ENCODE results near the gene CTNNA2.
A peak's percentile ranks its signal among the peaks of the same experiment; 100 is the strongest.

CTNNA2 gene

DNA sequence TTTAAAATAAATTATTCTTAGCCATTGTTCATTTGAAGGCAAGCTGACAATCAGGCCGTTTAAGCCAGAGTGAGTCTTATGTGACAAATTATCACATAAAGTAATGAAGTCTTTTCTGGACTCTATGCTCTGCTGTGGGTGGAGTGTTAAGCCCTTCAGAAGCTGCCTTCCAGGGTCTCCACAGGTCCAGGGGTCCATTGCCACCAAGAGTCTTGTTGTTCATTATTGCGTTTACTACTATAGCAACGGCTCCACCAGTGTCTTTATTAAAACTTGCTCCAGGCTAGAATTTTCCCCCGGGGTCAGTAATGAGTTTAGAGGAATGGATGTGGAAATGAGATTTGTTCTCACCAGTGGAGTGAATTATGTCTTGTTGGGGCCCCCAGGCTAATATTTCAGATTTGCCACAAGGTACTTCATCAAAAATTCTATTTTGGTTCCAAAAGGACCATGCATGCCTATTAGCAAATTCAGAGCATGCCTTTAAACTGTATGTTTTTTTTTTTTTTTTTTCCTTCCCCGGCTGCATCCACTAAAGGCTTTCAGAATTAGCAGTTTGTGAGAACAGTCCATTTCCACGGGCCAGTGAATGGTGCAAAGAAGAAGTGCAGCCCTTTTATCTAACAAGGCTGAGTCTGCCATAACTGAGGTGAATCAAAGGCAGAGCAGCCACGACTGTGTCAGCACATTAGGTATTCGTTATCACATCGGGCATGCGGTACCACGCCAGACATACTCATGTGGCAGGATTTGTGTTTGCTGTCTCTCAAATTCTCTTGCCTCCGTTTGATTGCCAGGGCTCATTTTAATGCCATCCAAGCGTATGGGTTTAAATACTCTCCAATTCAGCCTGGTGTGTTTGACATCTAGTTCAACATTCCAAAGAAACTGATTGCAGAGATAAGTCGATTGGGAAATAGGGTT is 817.9 kb downstream of the CTNNA2 start:
- no peak for DNase-seq (ENCODE audit: low read depth)

DNA sequence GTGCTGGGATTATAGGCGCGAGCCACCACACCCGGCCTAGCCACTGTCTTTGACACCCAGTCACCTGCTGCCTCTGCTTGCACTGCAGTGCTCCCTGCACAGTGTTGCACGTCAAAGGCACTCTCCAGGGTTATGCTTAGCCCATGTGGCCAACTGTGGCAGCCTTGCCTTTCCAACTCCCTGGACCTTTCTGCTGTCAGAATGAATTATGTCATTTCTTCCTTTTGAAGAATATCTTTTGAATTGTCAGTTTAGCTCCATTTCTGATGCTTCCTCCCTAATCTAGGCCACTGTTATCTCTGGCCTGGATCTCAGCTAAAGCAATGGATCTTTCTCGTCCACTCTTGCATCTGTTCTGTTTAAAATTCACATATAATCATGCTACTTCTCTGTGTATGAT is 821.0 kb downstream of the CTNNA2 start:
- DNase-seq (ENCODE audit: low read depth) = no peak

DNA sequence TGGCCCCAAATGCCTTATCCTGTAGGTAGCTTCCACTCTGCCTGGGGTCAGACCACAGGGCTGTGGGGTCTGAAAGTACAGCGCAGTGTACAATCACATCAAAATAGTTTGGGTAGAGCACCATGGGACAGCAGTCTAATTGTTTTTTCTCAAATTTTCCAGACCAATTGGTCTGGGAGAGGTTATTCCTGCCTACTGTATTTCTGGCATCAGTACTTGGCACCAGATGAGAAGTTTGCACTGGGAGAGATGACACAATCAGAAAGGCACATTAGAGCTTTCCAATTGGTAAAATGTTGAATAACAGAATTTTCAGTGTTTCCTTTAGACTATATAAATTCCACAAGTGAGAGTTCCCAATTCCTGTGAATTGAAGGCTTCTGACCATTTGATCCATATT is 822.6 kb downstream of the CTNNA2 start:
- DNase-seq (ENCODE audit: low read depth) = no peak

DNA sequence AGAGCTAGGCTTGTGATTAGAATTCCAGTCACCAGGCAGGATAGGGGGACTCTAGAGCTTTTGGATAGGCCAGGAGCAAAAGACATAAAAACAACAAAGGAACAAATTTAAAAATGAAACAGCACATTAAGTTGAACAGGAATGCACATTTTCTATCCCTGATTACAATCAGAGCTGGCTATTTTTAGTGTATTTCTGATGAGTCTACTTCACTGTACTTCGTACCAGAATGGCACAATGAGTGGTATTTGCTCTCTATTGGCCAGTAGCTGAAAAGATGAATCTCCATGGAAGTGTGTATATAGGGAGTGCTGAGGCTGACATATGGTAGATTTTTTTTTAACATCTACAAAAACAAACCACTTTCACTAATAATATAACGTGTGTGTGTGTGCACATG is 825.9 kb downstream of the CTNNA2 start:
- no peak for DNase-seq (ENCODE audit: low read depth)

DNA sequence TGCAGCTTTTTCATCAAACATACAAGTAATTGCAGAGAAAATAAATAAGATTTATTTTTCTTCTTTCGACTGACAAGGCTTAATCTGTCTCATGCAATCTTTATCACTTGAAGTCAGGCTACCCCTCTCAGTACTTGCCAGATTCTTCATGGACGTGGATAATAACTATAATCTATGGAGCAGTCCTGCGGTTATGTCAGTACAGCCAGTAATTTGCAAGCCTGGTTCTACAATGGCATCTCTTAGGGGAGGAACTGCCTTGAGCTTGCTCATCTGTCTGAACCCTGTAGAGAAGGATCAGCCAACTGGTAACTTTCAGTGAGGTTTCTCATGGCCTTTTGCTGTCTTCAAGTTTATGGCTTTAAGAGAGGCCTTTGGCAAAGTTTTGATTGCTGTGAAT is 827.2 kb downstream of the CTNNA2 start:
- no peak for DNase-seq (ENCODE audit: low read depth)

DNA sequence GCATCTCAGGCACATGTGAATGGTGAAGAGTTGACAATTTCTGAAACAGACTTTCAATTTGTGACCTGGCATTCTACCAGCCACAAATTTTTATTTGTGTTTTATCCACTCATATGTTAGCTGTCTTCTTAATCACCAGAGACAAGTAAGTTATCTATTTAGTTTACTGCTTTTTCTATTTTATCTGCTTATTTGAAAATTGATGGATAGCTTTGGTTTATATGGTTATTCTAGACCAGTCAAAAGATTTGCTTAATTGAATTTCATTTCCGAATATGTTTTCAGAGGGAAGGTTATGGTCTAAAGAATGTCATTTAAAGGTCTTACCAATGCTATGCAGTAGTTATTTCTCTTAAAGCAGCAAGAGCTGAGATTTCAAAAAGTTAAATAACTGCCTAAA is 835.2 kb downstream of the CTNNA2 start:
- no peak for DNase-seq (ENCODE audit: low read depth)

DNA sequence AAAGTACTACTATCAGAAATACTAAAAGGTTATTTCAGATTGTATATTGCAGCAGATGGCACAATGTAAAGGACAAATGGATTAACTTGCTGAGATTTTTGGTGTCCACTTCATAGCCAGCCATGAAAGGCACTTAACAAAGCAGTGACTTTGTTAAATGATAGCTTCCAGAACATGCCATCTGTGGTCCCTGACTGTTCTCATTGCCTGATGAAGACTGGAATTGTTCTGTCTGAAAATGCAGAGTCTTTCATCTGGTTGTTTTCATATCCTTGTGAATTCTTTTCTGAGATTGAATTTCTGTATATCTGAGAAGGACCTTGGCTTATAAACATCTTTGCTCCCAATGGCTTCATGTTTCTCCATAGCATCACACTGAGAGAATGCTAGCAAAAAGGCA is 836.1 kb downstream of the CTNNA2 start:
- no peak for DNase-seq (ENCODE audit: low read depth)

DNA sequence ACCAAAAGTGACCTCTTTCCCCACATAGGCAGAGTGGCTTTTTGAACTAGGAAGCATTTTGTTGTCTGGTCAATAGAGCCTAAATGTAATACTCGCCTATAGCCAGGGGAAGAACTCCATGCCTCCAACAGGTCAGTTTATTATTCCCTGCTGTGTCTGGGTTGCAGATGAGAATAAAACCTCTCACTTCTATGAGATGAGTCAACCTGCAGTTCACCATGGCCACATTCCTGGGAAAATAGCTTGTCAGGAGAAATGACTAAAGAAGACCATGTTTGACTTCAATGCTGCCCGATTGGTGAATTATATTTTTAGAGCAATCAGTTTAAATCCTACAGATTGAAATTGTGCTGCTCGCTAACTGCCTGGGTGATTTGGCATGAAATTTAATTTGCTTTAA is 838.4 kb downstream of the CTNNA2 start:
- no peak for DNase-seq (ENCODE audit: low read depth)

DNA sequence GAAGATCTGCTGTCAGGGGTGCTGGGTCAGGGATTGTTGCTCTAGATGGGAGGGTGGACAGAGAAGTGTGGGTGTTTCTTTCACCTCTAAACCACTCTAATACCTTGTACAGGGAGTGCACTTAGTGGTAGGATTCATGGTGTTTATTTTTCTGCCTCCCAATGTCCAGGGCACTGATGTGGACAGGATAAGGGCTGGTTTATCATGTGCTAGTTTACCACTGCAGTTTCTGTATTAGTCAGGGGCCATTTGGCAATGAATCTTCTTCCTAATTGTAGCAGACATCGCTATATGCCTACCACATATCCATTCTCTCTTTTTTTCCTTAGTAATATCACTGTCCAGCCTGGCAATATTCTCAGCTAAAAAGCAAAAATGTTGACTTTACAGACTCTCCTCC is 842.0 kb downstream of the CTNNA2 start:
- DNase-seq (ENCODE audit: low read depth) = no peak

DNA sequence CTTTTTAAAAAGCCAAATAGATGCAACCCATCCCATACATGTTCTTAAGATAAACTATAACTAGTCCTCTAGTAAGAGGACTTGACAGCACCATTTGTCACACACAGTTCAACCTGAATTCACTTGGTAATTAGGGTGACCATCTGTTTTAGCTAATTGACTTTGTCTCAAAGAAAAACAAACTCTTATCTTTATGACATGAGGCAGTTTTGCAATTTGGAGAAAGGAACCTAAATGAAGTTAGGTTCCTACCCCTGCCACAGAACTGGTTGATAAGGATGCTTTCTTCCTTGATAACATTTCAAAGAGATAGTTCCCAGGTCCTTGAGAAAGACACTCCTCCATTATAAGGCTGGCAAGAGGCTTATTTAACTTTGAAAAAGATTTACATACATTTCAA is 849.1 kb downstream of the CTNNA2 start:
- DNase-seq (ENCODE audit: low read depth) = no peak

DNA sequence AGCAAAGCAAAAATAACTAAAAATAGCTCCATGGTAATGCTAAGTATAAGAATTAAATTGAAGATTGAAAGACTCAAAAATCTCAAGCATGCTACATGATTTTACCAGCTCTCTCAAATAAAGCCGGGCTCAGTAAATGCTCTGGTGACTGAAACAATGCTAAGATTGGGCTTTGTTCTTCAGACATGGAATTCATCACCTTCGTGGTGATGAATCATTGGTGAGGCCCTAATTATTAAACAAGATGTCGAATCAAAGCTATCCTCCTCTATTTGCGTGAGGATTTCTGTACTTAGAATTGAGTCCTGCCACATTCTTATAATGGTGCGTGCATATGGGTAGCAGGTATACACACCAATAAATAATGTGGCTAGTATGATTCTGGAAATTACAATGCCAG is 850.5 kb downstream of the CTNNA2 start:
- DNase-seq (ENCODE audit: low read depth) = no peak

DNA sequence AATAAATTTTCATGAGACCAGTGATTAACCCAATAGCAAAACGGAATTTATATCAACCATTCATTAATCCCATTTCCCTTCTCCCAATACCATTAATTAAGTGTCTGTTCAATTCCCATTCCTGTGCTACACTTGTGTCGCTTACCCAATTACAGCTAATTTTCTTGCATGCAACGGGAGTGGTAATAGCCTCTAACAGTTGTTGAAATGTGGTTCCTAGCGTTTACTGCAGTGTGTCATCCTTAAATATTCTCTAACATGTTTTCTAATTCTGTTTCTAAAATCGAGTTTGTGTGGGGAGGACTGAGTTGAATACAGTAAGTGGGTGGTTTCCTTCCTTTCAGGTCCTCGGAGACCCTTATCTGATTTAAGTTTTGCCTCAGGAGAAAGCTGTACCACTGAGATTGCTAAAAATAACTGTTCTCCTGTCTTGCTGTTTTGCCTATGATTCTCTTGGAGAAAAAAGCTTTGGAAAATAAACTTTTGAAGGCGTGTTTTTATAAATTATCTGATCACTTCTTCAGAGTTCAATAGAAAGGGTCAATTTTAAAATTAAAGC is 851.0 kb downstream of the CTNNA2 start:
- no peak for DNase-seq (ENCODE audit: low read depth)

DNA sequence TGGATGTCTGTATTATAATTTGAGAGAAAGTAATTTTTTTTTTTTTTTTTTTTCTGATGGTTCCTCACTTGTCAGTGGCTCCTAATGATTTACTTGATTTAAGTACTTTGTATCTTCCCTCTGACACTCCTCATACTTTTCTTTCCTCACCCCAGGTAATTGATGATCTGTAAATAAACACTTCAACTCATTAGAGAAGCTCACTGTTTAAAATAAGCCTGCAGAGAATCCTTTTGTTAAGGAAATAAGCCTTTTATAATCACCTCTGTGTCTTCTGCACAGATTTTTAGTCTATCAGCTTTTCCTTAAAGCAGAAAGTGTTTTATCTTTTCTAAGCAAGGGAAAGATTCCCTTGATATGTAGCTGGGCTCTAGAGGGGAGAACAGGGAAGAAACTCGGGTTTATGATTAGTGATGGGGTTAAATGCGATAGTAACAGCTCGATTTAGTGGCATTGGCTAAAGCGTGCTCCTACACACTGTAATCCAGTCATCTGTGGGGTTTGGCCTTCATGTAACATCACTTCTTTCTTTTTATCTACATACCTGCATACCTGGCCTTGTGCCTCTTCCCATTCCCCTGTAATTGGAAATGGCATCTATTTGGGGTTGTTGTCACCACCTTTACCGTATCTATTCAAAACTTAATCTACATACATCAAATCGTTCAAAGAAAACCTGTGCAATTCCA is 851.8 kb downstream of the CTNNA2 start:
- no peak for DNase-seq (ENCODE audit: low read depth)

DNA sequence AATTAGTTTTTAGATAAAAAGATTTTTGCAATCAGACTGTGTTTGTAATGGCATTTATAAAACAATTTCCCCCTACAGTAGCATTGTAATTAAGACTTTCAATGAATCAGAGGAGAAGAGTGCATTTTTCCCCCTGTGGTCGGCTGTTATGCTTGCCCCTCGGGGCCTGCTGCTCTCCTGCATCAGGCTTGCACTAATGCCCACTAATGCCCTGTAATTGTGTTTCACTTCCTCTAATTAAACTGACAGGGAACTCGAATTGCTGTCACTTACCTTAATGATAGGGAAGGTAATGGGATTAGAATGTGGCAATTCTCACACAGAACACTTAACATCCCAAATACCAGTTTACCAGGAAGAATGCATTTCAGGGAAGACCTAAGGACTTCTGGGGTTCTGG is 852.9 kb downstream of the CTNNA2 start:
- no peak for DNase-seq (ENCODE audit: low read depth)

DNA sequence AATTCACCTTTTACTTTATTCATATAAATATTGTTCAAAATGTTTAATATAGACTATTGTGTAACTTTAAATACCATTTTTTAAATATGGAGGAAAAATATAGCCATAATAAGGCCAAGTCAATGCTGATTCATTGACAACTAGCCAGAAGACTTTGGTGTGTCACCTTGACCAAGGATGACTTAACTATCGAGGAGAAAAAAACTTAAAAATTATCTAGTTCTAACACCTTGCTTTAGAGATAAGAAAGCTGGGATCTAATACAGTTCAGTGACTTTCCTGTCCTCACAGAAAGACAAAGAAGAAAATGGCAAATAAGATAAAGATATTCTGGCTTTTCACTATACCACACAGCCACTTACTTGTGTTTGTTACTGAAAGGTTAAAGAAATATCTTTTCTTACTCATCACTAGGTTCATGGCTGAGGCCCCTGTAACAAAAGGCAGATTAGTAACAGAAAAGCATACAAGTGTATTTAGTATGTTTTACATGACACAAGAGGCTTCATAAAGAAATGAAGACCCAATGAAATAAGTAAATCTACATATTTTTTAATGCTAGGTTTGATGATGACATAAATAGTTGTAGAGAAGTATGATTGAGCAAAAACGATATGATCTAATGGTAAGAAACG is 857.6 kb downstream of the CTNNA2 start:
- DNase-seq (ENCODE audit: low read depth) = no peak

DNA sequence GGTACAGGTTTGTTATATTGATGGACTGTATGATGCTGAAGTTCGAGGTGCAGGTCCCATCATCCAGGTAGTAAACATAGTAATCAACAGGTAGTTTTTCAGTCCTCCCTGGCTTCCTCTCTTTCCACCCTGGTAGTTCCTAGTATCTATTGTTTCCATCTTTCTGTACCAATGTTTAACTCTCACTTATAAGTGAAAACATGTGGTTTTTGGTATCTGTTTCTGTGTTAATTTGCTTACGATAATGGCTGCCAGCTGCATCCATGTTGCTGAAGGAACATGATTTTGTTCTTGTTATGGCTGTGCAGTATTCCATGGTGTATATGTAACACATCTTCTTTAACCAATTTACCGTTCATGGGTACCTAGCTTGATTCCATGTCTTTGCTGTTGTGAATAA is 861.3 kb downstream of the CTNNA2 start:
- DNase-seq (ENCODE audit: low read depth) = no peak

DNA sequence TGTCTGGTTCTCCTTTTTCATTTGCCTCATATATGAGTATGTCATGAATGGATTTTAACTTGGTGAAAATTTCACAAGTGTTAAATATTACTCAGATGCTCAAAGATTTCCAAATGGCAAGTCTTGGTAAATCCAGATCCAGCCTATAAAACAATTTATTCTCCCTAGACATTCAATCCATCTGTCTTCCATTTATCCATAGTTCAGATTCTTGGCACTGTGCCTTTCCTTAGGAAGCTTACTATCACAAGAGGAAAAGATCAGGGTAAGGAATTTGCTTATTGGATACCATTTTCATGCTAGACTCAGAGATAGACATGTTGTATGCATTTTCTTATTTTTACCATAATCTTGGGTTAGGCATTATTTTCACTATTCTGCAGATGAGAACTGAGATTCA is 864.2 kb downstream of the CTNNA2 start:
- no peak for DNase-seq (ENCODE audit: low read depth)

DNA sequence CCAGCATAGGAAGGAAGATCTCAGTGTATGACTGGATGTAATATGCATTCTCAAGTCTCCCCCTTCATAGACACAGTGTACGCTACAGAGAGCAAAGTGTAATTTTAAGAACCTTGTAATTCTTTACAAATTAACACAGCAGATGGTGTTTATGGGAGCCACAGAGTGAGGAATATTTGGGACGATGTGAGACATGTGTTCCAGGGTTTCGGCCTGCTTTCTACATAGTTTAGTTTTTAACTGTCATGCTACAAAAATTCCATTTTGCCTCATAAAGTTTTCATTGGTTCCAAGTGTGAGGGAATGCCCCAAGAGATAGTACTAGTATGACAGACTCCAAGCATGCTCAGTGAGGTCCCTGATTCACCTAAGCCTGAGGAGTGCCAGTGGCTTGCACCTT is 867.9 kb downstream of the CTNNA2 start:
- no peak for DNase-seq (ENCODE audit: low read depth)

DNA sequence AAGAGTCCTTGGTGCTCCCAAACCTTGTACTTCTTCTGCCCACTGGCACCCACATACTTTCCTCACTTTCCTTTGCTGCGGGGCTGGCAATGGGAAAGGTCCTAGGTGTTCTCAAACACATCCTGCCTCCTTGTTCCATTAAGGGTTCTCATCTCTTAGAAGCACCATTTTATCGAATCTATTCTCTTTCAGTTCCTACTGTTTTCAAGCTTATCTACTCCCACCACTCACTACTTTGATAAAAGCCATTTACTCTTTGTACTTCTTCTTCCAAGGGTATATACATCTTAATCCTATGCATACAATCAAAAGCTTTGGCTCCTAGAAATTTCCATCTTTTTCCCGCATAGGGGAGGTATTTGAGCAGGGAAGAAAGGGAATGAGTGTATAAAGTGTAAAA is 868.8 kb downstream of the CTNNA2 start:
- no peak for DNase-seq (ENCODE audit: low read depth)

DNA sequence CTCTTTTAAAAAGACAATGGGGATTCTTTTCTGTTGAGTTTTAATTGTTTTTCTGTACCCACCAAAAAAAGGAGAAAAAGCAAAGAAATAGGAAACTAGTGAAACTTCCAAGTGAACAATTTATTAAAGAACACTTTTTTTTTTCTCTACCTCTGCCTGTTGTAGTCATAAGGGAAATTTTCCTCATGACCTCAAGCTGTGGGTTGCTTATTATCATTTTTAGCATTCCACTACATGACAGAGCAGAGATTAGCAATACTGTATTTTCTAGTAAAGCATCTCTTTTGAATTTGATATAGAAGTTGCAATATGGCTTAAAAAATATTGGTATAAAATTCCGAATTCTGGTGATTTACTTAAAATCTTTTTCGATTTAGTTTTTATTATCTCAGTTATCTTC is 879.6 kb downstream of the CTNNA2 start:
- peak; percentile 0 for DNase-seq (ENCODE audit: low read depth)

DNA sequence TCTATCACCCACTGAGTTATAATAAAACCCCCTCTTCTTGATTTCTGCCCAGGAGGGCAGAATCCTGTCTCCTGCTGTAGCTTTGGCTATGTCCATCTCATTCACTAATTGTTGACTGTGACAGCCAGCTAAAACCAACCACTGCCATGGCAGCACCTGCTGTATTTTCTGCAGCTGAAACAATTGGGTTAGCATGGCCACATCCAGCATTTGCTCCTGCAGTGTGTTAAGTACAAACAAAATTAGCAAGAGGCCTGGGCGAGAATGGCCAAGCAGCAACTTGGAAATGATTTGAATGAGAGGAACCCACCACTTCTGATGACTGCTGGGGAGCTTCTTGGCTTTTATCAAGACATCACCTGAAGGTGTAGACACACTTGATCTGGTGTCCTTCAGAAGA is 881.1 kb downstream of the CTNNA2 start:
- no peak for DNase-seq (ENCODE audit: low read depth)

DNA sequence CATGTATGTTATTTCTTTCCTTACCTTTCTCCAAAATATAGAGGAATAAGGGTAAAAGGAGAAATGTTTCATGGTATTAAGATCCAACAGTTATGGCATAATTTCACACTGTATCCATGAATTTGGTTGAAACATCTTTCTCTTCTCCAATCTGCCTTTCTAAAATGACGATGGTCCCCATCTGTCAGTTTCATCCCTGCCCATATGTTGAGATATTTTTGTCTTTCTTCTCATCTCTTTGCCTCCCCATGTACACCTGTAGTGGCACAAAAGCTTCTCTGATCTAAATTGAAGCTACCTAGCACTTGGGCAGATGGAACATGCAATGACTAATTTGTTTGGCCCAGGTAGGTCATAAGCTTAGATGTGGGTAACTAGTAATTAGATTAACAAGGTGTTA is 882.4 kb downstream of the CTNNA2 start:
- DNase-seq (ENCODE audit: low read depth) = no peak

DNA sequence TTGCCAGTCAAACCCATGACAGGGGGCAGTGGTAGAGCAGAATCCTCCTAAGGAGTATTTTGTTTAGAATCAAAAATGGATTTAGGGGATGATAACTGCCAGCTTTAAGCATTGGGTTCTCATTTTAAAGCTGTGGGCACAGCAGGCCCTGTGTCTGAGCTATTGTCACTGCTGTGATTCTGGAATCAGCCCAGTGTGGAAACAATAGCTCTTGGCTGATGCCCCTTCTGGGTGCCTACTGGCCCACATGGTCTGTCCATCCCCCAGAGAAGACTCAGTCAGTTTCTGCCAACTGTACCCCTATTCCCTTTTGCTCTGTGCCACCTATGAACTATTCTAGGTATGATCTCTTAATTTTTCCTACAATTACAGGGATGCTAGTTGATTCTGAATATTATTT is 883.4 kb downstream of the CTNNA2 start:
- DNase-seq (ENCODE audit: low read depth) = no peak
